GM19099 (cell line): ENCODE measurements around the gene RIC3.

ENCODE experiments used
- POLR2A ChIP-seq: IDR thresholded peaks from 3 replicates; pipeline ENCODE4 v1.6.1; 2011; ENCODE audit warnings: low read depth; ENCODE audit not compliant: insufficient read length; ENCODE audit errors: extremely low read depth

RIC3 gene

DNA sequence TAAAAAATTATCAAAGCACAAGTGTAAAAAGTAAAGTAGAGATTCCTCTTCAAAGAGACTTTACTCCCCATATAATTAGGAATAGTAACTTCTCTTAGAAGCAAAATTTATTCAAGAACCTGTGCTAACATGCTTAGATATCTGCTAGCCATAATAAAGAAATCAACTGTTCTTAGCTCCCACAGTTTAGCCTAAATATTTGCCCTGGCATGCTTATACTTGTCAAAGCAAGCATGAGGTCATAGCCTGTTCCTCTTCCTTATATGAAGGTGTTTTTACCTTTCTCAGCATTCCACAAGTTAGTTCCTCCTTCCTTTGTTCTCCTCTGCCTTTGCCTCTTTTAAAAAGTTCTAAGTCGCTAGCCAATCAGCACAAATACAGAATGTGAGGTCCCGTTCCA, 30.3 kb downstream of the RIC3 start:
- no peak for TF ChIP-seq POLR2A

DNA sequence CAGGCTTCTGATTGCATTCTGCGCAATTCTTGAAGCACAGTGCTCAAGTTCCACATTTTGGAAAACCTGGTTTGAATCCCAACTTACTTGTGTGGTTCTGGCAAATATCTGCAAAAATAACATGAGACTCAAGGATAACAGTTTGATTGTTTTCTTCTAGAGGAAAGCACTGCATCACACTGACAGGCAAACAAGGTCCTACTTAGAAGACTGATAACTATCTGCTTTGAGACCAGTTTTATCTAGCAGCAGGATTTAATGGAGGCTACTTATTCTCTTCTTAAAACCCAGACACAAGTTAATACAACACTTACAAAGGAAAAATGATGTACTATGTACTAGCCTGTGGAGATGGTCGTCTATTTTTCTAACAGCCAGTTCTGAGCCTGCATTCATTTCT, 41.4 kb downstream of the RIC3 start:
- no peak for TF ChIP-seq POLR2A

DNA sequence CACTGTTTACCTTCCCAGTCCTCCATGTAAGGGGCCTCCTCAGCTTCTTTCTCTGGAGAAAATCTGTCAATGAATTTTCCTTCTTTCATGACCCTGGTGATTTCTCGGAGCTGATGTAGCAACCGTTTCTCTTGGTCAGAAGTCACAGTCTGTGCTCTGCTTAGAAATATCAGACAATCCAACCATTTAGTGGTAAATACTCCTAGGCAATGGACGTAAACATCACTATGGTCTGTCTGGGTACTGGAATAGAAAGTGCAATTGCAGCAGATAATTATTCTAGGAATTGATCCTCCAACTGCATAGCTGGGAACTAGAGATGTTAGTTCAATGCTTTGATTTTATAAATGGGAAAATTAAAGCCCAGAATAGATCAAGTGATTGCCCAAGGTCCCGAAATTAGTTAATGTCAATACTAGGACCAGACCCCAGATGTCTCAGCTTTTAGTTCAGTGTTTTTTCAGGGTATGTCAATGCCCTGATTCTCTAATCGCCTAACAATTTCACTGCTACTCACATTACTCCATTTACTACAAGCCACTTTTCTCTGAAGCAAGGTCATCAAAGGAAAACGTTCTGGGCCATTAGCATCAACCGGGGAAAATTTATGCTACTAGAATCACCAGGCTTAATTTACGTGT, 42.1 kb downstream of the RIC3 start:
- no peak for TF ChIP-seq POLR2A

DNA sequence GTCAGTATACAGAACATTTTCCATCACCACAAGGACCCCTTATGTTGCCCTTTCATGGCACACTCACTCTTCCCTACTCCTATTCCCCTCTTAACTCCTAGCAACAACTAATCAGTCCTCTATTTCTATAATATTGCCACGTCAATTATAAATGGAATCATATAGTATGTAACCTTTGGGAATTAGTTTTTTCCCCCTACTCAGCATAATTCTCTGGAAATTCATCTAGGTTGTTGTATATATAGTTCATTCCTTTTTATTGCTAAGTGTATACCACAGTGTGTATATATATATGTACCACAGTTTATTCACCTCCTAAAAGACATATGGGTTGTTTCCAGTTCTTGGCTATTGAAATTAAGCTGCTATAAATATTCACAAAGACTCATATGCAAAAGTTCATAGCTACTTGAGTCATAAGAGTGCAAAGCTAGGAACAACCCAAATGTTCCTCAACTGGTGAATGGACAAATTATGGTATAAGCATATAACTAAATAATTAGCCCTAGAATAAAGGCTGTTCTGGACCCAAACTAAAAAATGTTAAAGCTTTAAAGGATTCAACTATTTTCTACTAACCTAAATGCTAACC, 46.6 kb downstream of the RIC3 start:
- TF ChIP-seq POLR2A: no peak

DNA sequence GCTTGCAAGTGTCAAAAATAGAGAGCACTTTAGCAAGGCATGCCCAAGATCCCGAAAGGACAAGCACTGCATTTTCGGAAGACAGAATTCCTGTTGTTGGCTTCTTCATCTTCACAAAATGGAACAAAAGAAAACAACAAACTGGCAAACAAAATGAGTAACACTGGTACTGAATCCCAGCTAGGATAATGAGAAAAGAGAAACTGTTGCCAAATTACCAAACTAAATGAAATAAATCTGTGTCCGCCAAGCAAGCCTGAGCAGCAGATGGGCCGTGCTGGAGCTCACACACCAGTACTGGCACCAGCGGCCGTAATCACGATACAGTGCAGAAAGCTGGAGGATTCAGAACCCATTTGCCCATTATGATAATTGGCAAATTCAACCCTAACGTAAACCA, 57.2 kb downstream of the RIC3 start:
- TF ChIP-seq POLR2A: no peak

DNA sequence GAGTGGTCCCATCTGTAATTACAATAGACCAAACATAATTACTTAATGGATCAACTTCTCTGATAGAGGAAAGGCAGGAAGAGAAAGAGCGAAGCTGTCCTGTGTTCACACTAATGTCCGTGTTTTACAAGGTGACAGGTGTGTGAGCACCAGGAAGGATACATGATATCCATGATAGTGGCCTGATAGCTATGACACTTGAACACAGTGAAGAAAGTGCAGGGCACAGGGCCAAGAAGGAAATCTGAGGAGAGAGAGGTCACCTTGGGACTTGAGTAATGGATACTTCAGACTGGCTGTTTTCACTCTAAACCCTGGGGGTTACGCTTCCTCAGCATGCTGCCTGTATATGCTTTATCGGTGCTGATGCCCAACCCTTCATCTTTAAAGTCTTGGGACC, 58.4 kb downstream of the RIC3 start:
- no peak for TF ChIP-seq POLR2A

DNA sequence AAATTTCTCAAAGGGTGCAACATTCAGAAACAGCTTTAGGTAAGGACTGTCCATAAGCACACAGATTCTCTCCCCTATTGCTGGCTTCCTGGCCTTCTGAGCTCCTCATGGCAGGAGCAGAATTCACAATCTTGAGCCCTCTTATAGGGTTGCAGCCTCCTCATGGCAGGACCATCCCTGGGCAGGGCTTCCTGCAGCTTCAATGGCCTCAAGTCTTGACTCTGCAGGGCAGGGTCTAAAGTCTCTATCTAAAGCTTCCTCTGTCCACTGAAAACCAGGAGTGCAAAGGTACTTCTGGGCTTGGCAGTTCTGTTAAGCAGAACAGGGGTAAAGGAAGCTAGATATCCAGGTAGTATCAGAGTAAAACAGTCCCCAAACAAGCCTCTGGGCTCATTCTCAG, 59.1 kb downstream of the RIC3 start:
- no peak for TF ChIP-seq POLR2A

DNA sequence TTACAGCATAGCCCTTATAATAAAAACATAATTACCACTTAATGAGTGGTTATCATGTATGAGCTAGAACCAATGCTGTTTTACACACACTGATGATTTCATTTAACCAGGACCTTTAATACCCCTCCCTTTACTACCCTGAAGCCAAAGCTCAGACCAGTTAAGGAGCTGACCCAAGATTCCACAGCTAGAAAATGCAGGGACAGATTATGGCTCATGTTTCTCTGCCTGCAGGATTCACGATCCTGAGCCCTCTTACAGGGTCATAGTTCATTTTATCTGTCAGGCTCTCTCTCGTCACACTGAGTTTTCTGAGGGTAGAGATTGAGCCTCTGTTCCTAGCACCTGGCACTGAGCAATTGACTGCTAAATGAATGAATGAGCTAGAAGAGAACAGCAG, 60.4 kb downstream of the RIC3 start:
- no peak for TF ChIP-seq POLR2A

DNA sequence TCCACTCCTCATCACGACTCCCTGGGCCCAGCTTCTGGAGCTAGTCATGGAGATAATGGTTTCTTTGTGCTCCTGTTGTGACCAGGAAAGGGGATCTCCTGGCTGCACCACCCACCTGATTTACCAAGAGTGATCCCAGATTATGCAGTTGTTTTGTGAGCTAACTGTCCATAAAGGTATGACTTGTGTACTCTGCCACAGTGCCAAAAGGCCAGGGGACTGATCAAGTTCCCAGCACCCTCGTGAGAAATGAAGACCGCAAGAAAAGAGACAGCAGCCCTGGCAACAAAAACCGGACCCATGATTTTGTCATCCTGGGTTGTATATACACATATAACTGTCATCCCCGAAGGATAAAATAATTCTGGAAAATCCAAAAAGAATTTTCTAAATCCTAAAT, 61.2 kb downstream of the RIC3 start:
- no peak for TF ChIP-seq POLR2A

DNA sequence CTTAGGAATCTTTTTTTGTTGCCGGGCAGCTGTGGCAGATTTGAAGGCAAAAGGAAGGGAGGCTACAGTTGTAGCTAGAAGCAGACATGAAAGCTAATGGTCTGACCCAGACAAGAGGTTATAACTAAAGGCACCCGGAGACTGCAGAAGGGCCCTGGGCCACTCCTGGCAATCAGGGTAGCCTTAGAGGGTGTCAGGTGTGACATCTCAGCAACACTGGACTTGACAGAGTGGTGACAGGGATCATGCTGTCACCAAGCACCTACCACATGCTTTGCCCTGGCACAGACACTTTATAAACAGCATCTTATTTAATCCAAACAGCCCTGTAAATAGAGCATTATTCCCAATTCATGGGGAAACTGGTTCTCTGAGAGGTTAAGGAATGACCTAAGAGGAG, 62.1 kb downstream of the RIC3 start:
- TF ChIP-seq POLR2A: no peak

DNA sequence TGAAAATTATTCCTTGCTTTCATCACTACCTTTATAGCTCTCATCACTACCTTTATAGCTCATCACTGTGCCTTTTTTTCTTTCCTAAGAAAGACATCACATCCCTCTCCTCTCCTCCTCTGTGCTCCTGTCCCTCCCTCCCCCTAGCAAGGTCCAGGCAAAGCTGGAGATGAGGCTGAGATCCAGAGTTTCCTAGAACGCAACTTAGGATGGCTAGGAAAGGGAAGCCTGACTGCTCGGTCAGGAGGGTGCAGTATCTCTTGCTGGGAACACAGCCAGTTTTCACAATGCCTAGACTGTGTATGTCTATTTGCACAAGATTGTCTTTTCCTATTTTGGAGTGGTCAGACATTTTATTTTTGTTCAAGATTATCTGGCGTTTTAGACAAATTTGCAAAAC, 63.2 kb downstream of the RIC3 start:
- no peak for TF ChIP-seq POLR2A

DNA sequence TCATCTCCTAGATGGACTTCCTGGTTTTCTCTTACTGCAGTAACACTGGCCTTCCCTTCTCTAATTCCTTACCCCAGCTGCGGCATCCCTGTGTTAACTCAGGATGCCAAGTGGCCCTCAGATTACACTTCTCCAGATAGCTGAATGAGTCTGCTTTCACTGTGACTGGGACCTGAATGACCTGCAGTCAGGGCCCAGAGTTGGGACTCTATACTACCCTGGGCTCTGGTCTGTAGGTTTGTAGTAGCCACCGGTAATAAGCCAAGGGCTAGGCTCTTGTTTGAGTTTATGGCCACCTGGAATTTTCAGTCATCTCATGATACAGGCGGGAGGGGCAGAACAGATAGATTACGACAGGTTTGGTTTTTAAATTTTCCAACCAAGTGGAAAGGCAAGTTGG, 63.7 kb downstream of the RIC3 start:
- TF ChIP-seq POLR2A: no peak

DNA sequence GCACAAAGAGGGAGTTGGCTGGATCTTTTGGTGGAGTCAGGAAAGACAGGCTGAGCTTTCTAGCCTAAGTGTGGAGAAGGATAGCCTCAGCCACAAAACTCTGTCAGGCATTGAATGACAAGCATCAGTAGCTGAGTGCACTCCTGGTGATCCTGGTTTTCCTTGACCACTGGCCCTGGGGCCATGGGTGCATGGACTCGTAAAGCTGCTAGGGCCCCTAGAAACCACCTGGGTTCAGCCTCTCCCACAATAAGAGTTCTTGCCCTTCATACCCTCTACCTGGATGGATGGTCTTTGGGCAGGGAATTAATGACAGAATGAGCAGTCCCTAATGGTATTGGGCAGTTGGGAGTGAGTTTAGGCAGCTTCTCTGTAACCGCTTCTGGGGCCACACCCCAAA, 64.9 kb downstream of the RIC3 start:
- no peak for TF ChIP-seq POLR2A

DNA sequence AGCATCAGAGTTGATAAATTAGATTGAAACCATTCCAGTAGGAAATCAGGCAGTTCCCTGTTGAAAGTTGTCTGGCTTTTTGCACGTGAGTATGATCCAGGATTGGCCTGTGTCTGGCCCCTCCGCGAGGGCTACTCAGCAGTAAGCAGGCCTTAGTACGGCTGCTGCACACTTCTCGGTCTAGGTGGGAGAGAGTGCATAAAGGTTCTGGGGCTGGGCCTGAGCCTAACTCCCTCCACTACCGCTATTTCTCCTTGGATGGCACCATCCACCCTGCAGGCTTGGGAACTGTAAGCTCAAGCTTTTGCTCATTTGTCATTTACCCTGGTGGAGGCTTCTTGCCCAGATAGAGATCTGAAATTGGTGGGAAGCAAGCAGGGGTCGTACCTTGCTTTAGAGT, 65.9 kb downstream of the RIC3 start:
- TF ChIP-seq POLR2A: no peak

DNA sequence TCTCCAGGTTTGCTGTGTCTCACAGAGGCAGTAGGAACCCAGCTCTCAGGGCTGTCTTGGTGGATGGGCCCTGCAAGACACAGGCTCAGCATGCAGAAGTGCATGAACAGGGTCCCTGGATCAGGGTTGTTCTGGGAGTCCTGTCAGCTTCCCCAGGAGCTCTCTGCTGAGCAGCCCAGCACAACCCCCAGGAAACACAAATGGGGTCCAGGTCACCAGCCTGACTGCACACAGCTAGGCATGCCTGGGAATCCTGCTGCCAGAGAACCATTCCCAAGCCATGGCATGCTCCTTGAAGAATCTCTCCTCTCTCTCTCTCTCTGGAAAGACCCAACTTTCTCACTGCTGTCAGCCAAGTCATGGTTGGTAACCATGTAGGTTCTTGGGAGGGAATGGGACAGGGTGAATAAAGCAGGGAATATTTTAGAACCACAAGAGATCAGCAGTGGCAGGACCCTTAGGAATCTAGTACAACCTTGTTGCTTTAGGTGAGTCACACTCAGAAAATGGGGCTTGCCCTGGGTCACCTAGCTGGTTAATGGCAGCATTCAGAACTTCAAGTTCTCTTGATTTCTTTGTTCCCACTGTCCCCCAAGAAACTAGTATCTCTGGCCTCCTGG, 66.4 kb downstream of the RIC3 start:
- no peak for TF ChIP-seq POLR2A

DNA sequence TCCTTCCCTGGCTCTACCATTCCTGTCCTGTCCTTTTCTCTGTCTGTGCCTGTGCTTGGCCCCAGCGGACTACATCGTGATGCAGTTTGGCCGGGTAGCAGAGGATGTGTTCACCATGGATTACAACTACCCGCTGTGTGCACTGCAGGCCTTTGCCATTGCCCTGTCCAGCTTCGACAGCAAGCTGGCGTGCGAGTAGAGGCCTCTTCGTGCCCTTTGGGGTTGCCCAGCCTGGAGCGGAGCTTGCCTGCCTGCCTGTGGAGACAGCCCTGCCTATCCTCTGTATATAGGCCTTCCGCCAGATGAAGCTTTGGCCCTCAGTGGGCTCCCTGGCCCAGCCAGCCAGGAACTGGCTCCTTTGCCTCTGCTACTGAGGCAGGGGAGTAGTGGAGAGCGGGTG, 67.4 kb downstream of the RIC3 start:
- no peak for TF ChIP-seq POLR2A

DNA sequence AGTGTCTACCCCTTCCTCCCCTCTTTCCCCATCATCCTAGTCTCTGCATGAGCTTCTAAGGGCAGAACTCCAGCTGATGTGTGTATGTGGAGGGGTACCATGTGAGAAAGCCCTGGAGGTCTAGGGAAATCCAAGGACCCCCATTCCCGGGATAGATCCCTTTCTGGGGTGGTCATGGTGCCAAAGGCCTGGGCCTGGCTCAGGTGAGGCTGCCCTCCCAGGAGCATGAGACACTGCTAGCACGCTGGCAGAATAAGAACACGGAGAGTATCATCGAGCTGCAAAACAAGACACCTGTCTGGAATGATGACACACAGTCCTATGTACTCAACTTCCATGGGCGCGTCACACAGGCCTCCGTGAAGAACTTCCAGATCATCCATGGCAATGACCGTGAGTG, 68.2 kb downstream of the RIC3 start:
- TF ChIP-seq POLR2A: no peak

DNA sequence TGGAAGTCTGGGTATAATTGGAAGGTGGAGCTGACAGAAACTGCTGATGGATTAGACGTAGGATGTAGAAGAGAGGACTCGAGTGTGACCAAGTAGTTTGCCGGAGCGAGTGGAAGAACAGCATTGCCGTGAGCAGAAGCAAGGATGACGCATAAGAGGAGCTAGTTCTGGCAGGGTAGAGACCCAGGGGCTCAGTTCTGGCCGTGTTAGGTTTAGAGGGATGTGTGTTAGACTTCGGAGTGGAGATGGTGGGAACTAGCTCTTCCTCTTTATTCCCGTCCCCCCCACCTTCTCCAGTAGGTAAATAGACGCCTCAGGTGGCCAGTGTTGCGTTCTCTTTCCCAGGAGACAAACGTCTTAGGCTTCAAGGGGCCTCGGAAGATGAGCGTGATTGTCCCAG, 68.7 kb downstream of the RIC3 start:
- TF ChIP-seq POLR2A: no peak
